Karpas-422 (cell line): Measurements from ENCODE around the gene TRAP1. TPM values are rescaled to one million over a fixed set of nuclear protein-coding genes. Genes with fewer than 3 reads are reported as not detected.

Source experiments
- DNase-seq: peaks from one replicate; pipeline ENCODE4 v3.0.0-alpha.2; 2015
- H2AFZ ChIP-seq: fragments of 200-600 bp; sonication (generic); 2 replicates; pipeline ENCODE4 v1.6.1; 2014; ENCODE audit warnings: antibody characterized with exemption, low read length, mixed read lengths
- H3K27ac ChIP-seq: fragments of 200-600 bp; sonication (generic); 2 replicates; pipeline ENCODE4 v1.5.1; 2014; ENCODE audit warnings: mild to moderate bottlenecking, low read length, moderate library complexity
- H3K27me3 ChIP-seq: fragments of 200-600 bp; sonication (generic); 2 replicates; pipeline ENCODE4 v1.6.1; 2014; ENCODE audit warnings: low read length, mixed read lengths
- H3K36me3 ChIP-seq: fragments of 200-600 bp; sonication (generic); 2 replicates; pipeline ENCODE4 v1.6.1; 2014; ENCODE audit warnings: low read length, mixed read lengths; ENCODE audit not compliant: insufficient read depth
- H3K4me1 ChIP-seq: fragments of 200-600 bp; sonication (generic); 2 replicates; pipeline ENCODE4 v1.6.1; 2014; ENCODE audit warnings: mild to moderate bottlenecking, low read length, mixed read lengths
- H3K4me2 ChIP-seq: fragments of 200-600 bp; sonication (generic); 2 replicates; pipeline ENCODE4 v1.6.1; 2014; ENCODE audit warnings: low read length, low read depth, mild to moderate bottlenecking; ENCODE audit not compliant: poor library complexity, severe bottlenecking
- H3K4me3 ChIP-seq: fragments of 200-600 bp; sonication (generic); 2 replicates; pipeline ENCODE4 v1.5.1; 2014; ENCODE audit warnings: mild to moderate bottlenecking, antibody characterized with exemption, low read length, mixed read lengths
- H3K79me2 ChIP-seq: fragments of 200-600 bp; sonication (generic); 2 replicates; pipeline ENCODE4 v1.6.1; 2014; ENCODE audit warnings: mild to moderate bottlenecking, low read length, mixed read lengths
- H3K9ac ChIP-seq: fragments of 200-600 bp; sonication (generic); 2 replicates; pipeline ENCODE4 v1.6.0; 2014; ENCODE audit warnings: low read length
- H3K9me2 ChIP-seq: fragments of 200-600 bp; sonication (generic), shearing (Covaris generic); replicated peaks from 2 replicates; pipeline ENCODE4 v1.6.0; 2014; ENCODE audit warnings: mild to moderate bottlenecking, low read length, moderate library complexity; ENCODE audit not compliant: insufficient read depth
- H3K9me3 ChIP-seq: fragments of 300-700, 200-600 bp; sonication (generic); 2 replicates; pipeline ENCODE4 v1.6.1; 2014; ENCODE audit warnings: low read length, mixed read lengths
- H4K20me1 ChIP-seq: fragments of 200-600 bp; sonication (generic); 2 replicates; pipeline ENCODE4 v1.6.1; 2014; ENCODE audit warnings: mild to moderate bottlenecking, antibody characterized with exemption, low read length, low read depth; ENCODE audit not compliant: insufficient read depth
- total RNA-seq: library from RNA; depleted of rRNA; stranded (reverse); fragments of >200 nt; shearing (Covaris generic); gene quantifications from 2 replicates; pipeline ENCODE4 v1.2.3, GENCODE V29; 2014; ENCODE audit warnings: low replicate concordance

Gene TRAP1
- total RNA-seq, 1 experiment from 2014 or later, result 195 TPM

DNA sequence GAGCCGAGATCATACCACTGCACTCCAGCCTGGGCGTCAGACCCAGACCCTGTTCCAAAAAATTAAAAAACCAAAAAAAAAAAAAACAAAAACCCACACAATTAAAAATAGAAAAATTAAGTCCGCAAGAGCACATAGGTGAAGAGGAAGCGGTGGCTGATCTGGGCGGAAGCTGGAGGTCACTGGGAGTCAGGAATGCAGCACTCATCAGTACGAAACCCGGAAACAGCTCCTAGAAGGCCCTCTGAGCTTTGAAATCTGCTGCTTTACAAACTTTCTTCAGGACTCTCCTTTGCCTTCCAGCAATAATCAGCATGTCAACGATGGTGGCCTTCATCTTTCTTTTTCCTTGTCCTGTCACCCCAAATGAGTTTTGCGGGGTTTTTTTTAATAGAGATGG is 29.5 kb downstream of the TRAP1 start:
- Histone ChIP-seq H4K20me1 (no peaks in the 10 kb centered on the region), H3K36me3 (peaks cover 44% of the 10 kb centered on the region), H2AFZ (no peak overlapping the region), H3K9ac (no peak overlapping the region), H3K4me2 (no peak overlapping the region), H3K9me3 (no peaks in the 10 kb centered on the region), H3K27ac (no peak overlapping the region), H3K27me3 (no peaks in the 10 kb centered on the region), H3K9me2 (no peaks in the 10 kb centered on the region), H3K4me3 (no peak overlapping the region), H3K4me1 (no peaks in the 10 kb centered on the region), H3K79me2 (peaks cover 36% of the 10 kb centered on the region)
- no peak for DNase-seq

DNA sequence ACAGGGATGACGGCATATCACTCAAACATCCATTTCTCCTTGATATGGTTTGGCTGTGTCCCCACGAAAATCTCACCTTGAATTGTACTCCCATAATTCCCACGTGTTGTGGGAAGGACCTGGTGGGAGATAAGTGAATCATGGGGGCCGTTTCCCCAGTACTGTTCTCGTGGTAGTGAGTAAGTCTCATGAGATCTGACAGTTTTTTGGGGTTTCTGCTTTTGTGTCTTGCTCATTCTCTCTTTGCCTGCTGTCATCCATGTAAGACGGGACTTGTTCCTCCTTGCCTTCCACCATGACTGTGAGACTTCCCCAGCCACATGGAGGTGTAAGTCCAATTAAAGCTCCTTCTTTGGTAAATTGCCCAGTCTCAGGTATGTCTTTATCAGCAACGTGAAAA is 30.3 kb downstream of the TRAP1 start:
- Histone ChIP-seq H3K4me2 (no peak overlapping the region), H3K79me2 (peaks cover 34% of the 10 kb centered on the region), H3K9me2 (no peaks in the 10 kb centered on the region), H3K27me3 (no peaks in the 10 kb centered on the region), H3K27ac (no peak overlapping the region), H3K4me1 (no peaks in the 10 kb centered on the region), H3K36me3 (peaks cover 50% of the 10 kb centered on the region), H3K9me3 (no peaks in the 10 kb centered on the region), H3K9ac (no peak overlapping the region), H4K20me1 (no peaks in the 10 kb centered on the region), H2AFZ (no peak overlapping the region), H3K4me3 (no peak overlapping the region)
- DNase-seq, result no peak

DNA sequence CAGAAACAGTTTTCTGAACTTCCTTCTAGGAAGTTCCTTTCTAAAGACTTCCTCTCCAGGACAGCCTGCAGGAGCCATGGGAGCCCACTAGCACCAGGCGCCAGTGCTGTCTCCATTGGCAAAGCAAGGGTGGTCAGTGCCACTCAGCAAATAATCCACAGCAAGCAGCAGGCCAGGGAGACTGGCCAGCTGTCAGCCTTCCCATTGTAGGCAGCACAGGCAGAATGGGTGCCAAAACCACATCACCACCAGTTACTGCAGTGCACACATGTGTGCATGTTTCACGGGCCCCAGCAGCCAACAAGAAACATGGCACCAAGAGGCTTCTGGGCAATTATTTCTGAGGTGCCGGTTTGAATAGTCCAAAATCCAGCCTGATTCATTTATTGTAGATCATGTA is 36.1 kb downstream of the TRAP1 start:
- H2AFZ ChIP-seq, result no peak overlapping the region
- H3K4me1 ChIP-seq, result no peaks in the 10 kb centered on the region
- no peaks in the 10 kb centered on the region for H3K9me2 ChIP-seq
- H3K27me3 ChIP-seq, result no peaks in the 10 kb centered on the region
- H3K4me2 ChIP-seq, result no peak overlapping the region
- no peak overlapping the region for H3K27ac ChIP-seq
- H3K36me3 ChIP-seq, result peaks cover 43% of the 10 kb centered on the region
- no peaks in the 10 kb centered on the region for H3K9me3 ChIP-seq
- no peak overlapping the region for H3K4me3 ChIP-seq
- H4K20me1 ChIP-seq, result no peaks in the 10 kb centered on the region
- H3K79me2 ChIP-seq, result 0 out of 2 replicates have a peak, but pooled peaks cover 6% of the 10 kb centered on the region
- no peak for DNase-seq
- H3K9ac ChIP-seq, result no peak overlapping the region

DNA sequence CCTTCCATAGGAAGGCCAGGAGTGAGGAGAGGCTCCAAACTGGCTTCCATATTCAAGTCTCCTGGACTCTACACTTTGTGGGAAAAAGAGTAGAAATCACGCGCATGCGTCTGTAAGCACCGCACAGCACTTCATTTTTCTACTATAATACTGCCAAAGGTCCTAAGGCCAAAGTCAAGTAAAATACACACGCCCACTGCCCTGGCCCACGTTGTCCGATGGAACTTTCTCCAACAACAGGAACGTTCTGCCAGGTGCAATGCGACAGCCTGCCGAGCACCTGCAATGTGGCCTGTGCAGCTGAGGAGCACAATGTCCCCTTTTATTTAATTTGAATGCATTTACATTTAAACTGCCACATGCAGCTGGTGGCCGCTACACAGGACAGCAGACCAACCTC is 39.3 kb downstream of the TRAP1 start:
- Histone ChIP-seq H3K4me3 (no peak overlapping the region), H3K27ac (no peak overlapping the region), H3K79me2 (0 out of 2 replicates have a peak, but pooled peaks cover 3% of the 10 kb centered on the region), H2AFZ (no peak overlapping the region), H3K4me2 (no peak overlapping the region), H3K36me3 (peaks cover 44% of the 10 kb centered on the region), H3K4me1 (no peaks in the 10 kb centered on the region), H3K9me3 (no peaks in the 10 kb centered on the region), H3K9ac (no peak overlapping the region), H3K27me3 (no peaks in the 10 kb centered on the region), H3K9me2 (no peaks in the 10 kb centered on the region), H4K20me1 (no peaks in the 10 kb centered on the region)
- no peak for DNase-seq

DNA sequence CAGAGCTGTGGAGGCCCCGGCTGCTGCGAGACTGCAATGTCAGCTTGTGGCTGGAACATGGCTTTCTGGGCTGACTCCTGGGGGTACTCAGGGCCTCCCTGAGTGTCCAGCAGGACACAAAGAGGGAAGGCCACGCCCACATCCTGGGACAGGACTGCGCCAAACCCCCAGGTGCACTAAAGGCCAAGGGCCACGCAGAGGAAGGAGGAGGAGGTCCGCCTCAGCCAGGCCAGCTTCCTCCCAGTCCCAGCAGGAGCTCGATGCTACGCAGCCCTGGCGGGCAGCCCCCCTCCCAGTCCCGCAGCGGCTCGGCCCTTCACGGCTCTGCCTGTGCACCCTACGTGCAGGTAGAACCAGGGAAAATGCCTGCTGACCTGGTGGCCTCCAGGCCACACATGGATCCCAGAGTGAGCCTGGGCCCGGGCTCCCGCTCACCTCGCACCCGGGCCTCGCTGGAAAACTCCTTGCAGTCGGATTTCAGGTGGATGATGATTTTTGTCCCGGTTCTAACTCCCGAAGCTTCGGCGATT is 41.7 kb downstream of the TRAP1 start:
- no peak for DNase-seq
- Histone ChIP-seq H3K4me2 (no peak overlapping the region), H3K4me1 (no peaks in the 10 kb centered on the region), H3K27ac (no peak overlapping the region), H3K27me3 (no peaks in the 10 kb centered on the region), H3K4me3 (no peak overlapping the region), H2AFZ (no peak overlapping the region), H4K20me1 (no peaks in the 10 kb centered on the region), H3K79me2 (no peaks in the 10 kb centered on the region), H3K9me3 (no peaks in the 10 kb centered on the region), H3K9me2 (no peaks in the 10 kb centered on the region), H3K9ac (no peak overlapping the region), H3K36me3 (peaks cover 25% of the 10 kb centered on the region)

DNA sequence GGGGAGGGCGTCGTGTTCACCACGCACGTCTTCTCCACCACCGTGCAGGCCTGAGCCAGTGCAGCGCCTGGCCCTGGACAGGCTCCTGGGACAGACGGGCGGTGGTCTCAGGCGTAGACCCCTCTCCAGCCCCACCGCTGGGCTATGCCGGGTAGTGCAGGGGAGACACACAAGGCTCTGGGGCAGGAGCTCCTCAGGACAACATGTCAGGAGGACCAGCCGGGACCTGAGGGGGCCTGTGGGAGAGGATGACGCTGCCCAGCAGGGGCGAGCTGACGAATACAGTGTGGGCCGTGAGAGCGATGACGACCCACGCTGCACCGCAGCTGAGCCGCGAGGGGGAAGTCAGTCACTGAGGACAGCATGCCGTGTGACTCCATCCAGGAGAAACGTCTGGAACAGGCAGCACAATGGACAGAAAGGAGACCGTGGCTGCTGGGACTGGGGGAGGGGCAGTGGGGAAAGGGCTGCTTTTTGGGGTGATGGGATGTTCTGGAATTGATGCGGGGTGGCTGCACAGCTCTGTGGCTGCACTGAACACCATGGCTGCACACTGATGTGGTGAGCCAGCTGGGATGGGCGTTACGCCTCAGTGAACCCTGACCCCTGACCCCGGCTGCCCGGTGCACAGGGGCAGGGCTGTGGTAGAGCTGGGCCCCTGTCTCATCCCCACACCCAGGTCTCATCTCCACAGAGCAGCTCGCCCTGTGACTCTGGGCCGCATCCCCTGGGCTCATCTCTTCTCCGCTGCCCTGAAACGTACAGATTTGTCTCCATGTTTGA is 42.6 kb downstream of the TRAP1 start:
- Histone ChIP-seq H2AFZ (no peak overlapping the region), H3K79me2 (no peaks in the 10 kb centered on the region), H4K20me1 (no peaks in the 10 kb centered on the region), H3K4me2 (no peak overlapping the region), H3K9ac (no peak overlapping the region), H3K27me3 (no peaks in the 10 kb centered on the region), H3K36me3 (peaks cover 24% of the 10 kb centered on the region), H3K27ac (no peak overlapping the region), H3K4me3 (no peak overlapping the region), H3K4me1 (no peaks in the 10 kb centered on the region), H3K9me3 (no peaks in the 10 kb centered on the region), H3K9me2 (no peaks in the 10 kb centered on the region)
- DNase-seq, result no peak

DNA sequence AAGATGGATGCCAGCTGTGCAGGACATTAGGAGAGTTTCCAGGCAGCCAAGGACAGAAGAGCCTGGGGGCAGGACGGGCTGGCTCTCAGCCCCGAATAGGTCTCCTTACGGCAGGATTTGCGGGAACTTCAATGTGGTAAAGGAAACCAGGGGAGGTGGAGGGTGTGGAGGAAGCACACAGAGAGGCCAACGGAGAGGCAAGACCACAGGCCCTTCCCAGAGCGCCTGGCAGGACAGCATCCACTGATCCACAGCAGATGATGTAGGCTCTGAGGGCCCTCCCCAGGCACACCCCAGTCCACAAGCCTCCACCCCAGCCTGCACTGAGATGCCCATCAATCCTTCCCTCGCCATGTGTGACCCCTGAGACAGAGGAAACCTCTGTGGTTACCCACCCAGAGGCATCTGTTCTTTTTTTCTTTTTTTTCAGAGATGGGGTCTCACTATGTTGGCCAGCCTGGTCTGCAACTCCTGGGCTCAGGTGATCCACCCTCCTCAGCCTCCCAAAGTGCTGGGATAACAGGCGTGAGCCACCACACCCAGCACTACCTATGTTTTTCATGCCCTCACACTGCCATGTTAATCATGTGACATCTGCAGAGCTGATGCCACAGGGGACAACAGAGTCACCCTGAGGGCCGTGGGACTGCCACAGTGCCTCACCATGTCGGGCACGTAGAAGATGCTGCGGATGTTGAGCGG is 43.5 kb downstream of the TRAP1 start:
- H3K27me3 ChIP-seq, result no peaks in the 10 kb centered on the region
- H2AFZ ChIP-seq, result no peak overlapping the region
- H3K4me2 ChIP-seq, result no peak overlapping the region
- H3K79me2 ChIP-seq, result no peaks in the 10 kb centered on the region
- H3K4me3 ChIP-seq, result no peak overlapping the region
- H3K9me3 ChIP-seq, result no peaks in the 10 kb centered on the region
- H3K36me3 ChIP-seq, result peaks cover 19% of the 10 kb centered on the region
- no peaks in the 10 kb centered on the region for H4K20me1 ChIP-seq
- H3K4me1 ChIP-seq, result no peaks in the 10 kb centered on the region
- no peak overlapping the region for H3K9ac ChIP-seq
- no peak overlapping the region for H3K27ac ChIP-seq
- no peak for DNase-seq
- no peaks in the 10 kb centered on the region for H3K9me2 ChIP-seq

DNA sequence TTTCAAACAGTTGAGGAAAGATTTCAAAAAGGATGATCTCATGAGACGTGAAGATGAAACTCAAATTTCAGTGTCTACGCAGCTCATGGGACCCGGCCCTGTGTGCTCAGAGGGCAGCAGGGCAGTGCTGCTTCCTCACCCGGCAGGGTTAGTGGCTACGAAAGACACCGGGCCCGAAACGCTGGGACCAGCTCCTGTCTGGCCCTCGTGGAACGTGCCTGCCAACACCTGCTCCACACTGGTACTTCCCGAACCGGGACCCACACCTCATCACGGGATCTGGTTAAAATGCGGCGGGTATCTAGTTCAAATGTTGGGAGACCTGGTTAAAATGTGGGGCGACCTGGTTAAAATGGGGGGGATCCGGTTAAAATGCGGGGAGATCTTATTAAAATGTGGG is 44.1 kb downstream of the TRAP1 start:
- Histone ChIP-seq H3K27ac (no peak overlapping the region), H4K20me1 (no peaks in the 10 kb centered on the region), H3K4me3 (no peak overlapping the region), H3K4me2 (no peak overlapping the region), H3K9me3 (no peaks in the 10 kb centered on the region), H3K79me2 (no peaks in the 10 kb centered on the region), H3K9ac (no peak overlapping the region), H3K36me3 (peaks cover 24% of the 10 kb centered on the region), H3K9me2 (no peaks in the 10 kb centered on the region), H3K27me3 (no peaks in the 10 kb centered on the region), H3K4me1 (no peaks in the 10 kb centered on the region), H2AFZ (no peak overlapping the region)
- no peak for DNase-seq
